Fibroblast of skin of abdomen (primary cell): ENCODE results near the gene MTFR2.
"Not testable (repeated sequence)": the region's sequence is repeated elsewhere in the genome, so short reads cannot be mapped to it uniquely, and the experiment has no call there.

Experiments used
- DNase-seq: peaks from one replicate; pipeline ENCODE4 v3.0.0-alpha.2; 2013

Gene MTFR2

DNA sequence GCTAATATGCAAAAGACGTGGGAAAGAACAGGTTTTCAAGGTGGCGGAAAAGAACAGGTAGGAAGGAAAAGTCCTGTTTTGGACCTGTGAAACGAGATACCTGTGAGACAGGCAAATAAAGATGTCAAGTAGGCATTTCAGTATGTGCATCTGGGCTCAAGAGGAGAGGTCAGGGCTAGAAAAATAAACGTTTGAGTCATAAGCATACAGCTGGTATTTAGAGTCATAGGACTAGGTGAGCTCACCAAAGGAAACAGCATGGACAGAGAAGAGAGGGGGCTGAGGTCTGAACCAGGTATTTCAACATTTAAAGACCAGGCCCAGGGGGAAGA is 14.9 kb downstream of the MTFR2 start:
- no peak for DNase-seq

- no peak for DNase-seq
These were observed 17.4 kb downstream of the MTFR2 start for GRCh38 chr6:136232701-136233100.

- DNase-seq: no peak
These were observed 19.8 kb downstream of the MTFR2 start for GRCh38 chr6:136230219-136230853.

DNA sequence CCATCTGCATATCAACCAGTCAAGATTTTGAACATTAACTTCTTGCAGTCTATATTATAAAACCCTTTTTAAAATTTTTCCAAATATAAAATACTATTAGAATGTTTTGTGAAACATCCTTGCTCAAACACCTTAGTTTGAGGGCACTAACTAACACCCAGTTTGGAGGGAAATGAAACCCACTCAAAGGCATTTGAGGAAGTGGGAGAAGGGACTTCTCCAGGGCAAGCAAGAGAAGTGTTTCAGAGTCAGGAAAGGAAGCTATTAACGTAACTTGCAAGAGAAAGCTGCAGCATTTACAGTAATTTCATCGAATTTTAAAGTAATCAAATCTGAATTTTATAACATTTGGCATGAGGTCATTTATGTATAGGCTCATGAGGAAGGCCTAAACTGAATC is 21.3 kb downstream of the MTFR2 start:
- no peak for DNase-seq

DNA sequence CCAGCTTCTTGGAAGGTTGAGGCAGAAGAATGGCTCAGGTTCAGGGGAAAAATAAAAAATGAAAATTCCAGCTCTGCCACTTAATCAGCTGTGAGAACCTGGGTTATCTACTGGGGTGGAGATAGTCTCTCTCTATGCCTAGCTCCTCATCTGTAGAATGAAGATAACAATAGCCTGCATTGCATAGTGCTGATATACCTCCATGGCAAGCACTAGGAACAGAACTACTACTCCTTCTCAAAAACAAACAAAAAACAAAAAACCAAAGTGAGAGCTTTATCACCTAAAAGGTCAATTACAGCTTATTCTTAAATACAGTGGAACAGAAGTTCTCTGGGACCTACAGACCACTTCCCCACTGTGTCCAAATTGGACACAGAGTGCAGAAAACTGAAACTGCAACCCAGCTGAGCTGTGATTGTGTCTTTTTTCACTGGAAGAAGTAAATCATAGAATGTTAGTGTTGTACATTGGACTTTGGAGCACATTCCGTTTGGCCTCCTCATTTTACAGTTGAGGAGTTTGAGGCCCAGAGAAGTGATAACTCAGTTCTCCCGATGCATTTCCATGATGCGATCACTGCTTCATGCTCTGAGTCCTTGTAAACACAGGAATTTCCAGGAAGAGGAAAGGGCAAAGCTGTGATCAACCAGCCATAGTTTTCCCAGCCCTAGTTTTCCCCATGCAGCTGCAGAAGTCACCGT is 23.3 kb downstream of the MTFR2 start:
- DNase-seq: no peak

DNA sequence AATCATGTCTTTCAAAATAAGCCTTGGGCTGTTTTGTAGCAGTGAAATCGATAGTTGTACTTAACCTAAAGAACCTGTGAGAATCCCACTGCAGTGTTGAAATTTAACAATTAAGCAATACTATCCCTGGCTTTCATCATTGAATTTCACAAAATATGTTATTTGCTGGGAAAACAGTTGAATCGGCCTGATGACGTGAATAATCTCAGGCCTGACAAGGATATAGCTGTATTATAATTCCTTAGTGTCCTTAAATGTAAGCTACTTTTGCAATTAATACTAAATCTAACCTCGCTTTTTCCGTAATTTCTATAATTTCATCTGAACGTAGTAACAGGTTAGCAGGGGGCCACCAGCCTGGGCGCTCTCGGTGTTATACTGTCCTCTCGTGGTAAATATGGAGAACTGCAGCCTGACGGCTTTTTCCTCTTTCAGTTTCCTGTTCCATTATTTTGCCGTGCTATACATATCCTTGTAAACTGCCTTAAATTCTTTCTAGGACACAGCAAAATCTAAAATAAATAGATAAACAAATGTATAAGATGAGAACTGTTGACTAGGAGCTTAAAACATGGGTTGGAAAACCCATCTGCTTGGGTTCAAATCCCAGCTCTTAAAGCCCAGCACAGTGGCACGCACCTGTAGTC is 24.0 kb downstream of the MTFR2 start:
- peak; percentile 52 for DNase-seq

DNA sequence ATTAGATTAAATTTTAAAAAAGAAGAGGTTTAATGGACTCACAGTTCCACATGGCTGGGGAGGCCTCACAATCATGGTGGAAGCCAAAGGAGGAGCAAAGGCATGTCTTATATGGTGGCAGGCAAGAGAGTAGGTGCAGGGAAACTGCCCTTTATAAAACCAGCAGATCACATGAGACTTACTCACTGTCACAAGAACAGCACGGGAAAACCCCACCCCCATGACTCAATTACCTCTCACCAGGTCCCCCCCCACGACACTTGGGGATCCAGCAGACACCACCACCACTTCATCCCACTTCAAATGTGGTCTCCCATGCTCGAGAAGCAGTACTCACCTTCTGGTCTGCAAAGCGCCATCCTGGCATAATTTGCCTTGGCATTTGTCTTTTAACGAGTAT is 24.6 kb downstream of the MTFR2 start:
- DNase-seq: no peak

DNA sequence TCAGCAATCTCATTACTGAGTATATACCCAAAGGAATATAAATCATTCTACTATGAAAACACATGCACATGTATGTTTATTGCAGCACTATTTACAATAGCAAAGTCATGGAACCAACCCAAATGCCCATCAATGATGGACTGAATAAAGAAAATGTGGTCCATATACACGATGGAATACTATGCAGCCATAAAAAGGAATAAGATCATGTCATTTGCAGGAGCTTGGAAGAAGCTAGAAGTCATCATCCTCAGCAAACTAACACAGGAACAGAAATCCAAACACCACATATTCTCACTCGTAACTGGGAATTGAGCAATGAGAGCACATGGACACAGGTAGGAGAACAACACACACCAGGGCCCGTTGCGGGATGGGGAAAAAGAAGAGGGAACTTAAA is 25.1 kb downstream of the MTFR2 start:
- not testable (repeated sequence) for DNase-seq

- DNase-seq: no peak
These were observed 33.4 kb downstream of the MTFR2 start for GRCh38 chr6:136216503-136217401.

DNA sequence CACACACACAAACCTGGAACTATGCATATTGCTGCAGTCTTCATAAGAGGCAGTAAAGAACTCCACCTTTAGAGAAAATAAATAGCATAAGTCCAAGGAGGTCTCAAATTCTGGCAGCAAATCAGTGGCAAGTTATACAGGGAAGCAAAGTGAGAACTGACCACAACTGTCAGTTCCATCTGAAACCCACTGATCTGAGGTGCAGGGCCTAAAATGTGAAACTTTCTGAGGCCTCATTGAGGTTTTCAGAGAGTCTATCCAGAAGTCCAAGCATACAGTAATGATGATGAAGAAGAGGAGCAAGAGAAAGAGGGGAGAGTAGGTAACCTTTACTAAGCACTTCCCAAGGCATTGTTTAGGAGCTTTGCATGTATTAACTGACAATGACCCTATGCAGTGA is 36.3 kb downstream of the MTFR2 start:
- DNase-seq: no peak

DNA sequence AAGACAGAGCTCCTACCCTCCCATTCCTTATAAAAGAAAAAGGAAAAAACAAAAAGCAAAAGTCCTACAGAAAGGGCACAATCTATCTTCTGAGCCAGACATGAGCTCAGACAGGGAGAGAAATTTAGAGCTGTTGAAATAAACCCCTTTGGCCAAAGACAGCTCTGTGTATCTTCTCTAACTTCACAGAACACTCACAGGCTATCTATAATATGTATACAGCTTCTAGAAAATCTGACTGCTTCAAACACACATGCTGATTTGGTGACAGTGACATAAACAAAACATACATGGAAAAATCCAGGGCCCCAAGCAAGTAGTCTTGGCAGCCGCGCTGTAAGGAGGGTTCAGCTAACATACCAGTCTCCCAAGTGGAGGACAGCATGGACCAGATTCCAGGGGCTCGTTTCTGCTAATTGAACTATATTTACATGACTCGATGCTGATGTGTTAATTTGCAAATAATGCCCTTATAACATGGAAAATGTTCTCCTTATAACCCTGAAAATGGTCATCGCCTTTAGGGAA is 37.0 kb downstream of the MTFR2 start:
- DNase-seq: no peak

DNA sequence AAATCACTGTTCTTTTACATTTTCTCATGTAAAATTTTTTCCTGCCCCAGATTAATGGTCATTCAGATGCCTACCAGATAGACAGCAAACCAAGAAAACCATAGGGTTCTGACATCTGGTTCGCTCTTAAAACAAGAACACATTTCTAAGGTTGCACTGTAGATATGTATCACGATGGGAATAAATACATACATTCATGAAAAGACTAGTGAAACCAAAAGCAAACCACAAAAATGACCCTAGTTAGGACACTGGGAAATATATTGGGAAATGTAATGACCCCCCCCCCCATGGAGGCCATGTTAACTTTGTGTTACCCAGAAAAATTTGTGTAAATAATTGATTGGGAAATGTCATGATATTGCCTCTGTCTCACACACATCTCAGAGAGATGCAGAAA is 37.5 kb downstream of the MTFR2 start:
- DNase-seq: no peak

GRCh38 chr6:136210398-136211165 is 39.5 kb downstream of the MTFR2 start:
- DNase-seq: no peak

DNA sequence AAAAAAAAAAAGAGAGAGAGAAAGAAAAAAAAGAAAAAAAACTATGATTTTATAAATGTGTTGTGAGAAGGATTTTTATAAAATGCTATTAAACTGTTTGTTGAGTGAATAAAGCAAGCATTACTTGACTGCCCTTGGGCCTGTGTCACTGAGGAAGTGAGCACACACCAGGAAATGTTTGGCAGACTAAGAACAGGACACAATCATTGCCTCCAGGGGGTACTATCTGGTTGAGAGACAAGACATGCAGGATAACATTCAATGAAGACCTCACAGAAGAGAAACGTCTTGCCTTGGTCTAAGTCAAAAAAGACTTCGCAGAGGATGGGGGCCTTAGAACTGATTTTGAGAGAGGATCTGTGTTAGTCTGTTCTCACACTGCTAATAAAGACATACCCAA is 40.6 kb downstream of the MTFR2 start:
- no peak for DNase-seq

DNA sequence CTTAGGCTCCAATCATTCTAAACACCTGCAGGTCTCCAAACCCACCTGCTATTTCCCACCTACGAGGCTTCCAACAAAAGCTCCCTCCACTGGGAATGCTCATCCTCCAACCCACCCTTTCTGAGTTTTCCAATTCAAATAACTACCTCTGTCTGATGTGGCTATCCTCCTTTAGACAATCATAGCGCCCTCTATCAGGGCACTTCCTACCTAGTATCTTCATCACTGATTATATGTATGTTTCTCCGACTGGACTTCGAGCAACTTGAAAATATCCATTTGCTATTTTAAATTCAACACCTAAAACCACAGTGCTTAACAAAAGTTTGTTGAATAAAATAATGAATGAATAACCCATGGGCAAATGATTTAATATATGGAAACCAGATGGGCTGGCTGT is 41.3 kb downstream of the MTFR2 start:
- DNase-seq: no peak

- peak; percentile 20 for DNase-seq
These were observed 48.4 kb downstream of the MTFR2 start for GRCh38 chr6:136201732-136202131.

- DNase-seq: no peak
These were observed 57.2 kb downstream of the MTFR2 start for GRCh38 chr6:136192902-136193301.

DNA sequence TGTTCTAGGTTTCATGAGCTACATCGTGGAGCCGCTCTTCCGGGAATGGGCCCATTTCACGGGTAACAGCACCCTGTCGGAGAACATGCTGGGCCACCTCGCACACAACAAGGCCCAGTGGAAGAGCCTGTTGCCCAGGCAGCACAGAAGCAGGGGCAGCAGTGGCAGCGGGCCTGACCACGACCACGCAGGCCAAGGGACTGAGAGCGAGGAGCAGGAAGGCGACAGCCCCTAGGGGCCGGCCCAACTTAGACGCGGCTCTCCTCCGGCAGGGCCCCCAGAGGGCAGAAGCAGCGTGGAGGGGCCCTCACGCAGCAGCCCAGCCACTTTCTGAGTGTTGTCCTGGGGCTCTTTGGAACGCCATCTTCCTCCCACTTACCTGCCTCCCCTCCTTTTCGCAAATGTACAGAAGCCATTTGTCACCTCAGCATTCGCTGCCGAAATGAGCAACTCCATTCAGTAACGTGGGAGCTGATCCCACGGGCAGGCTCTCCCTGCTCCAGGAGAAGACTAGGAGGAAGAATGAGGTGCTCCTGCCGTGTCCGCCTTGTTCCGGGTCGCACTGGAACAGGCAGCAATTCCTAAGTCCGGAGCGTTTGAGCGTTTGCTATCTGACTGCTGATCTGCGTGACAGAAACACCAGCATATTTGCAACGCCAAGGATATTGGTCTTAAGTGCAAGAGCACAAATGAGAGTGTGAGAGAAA is 58.4 kb downstream of the MTFR2 start:
- DNase-seq: no peak

- no peak for DNase-seq
These were observed 61.0 kb downstream of the MTFR2 start for GRCh38 chr6:136189104-136189503.

- DNase-seq: no peak
These were observed 61.6 kb downstream of the MTFR2 start for GRCh38 chr6:136188486-136188885.

DNA sequence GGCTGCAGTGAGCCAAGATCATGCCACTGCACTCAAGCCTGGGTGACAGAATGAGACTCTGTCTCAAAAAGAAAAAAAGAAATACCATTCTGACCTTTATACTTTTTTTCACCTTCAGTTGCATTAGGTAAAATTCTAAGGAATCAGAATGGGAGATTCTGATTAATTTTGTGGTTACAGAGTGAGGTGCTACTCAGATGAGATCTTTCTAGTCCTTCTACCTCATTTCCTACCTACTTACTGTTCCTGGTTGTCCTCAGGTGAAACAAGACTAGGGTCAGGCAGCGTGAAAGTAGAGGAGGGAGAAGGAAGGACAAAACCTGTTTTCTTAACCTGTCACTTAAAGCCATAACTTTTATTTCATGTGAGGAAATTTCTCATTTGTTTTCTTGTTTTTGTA is 63.7 kb downstream of the MTFR2 start:
- DNase-seq: no peak
